Measurements from ENCODE around the gene CLIC3.

The CLIC3 gene

GRCh38 chr9:136960212-136960937 lies 36.0 kb downstream of the CLIC3 start:
- H3K27ac ChIP-seq, result no peak overlapping the region
- no peak for TF ChIP-seq FOXP2 (optimal IDR thresholded peaks at IDR 0.05; ENCODE audit: control extremely low read depth, extremely low read length, insufficient read depth)
- TF ChIP-seq EZH2 (IDR thresholded peaks at IDR 0.05), result no peak
- TF ChIP-seq POLR2AphosphoS5 (IDR thresholded peaks at IDR 0.05; ENCODE audit: borderline replicate concordance, low read depth, low read length), result no peak
- H3K9ac ChIP-seq (ENCODE audit: insufficient read length), result no peak overlapping the region
- no peak for DNase-seq (ENCODE audit: low read depth, low spot score)
- no peaks in the 10 kb centered on the region for H3K9me3 ChIP-seq (ENCODE audit: low read depth, low read length)
- no peak overlapping the region for H3K4me3 ChIP-seq
- no peaks in the 10 kb centered on the region for H3K36me3 ChIP-seq (ENCODE audit: insufficient read depth, low read length)

- DNase-seq (ENCODE audit: low read depth, low spot score), result no peak
- TF ChIP-seq EZH2 (IDR thresholded peaks at IDR 0.05) (no peak), FOXP2 (optimal IDR thresholded peaks at IDR 0.05; ENCODE audit: control extremely low read depth, extremely low read length, insufficient read depth) (no peak), POLR2AphosphoS5 (IDR thresholded peaks at IDR 0.05; ENCODE audit: borderline replicate concordance, low read depth, low read length) (no peak)
- H3K36me3 ChIP-seq (ENCODE audit: insufficient read depth, low read length), result no peaks in the 10 kb centered on the region
- no peaks in the 10 kb centered on the region for H3K9me3 ChIP-seq (ENCODE audit: low read depth, low read length)
- H3K27ac ChIP-seq, result no peak overlapping the region
- no peak overlapping the region for H3K9ac ChIP-seq (ENCODE audit: insufficient read length)
- no peak overlapping the region for H3K4me3 ChIP-seq
Observed at GRCh38 chr9:136958898-136959850, 37.2 kb downstream of the CLIC3 start.

DNA sequence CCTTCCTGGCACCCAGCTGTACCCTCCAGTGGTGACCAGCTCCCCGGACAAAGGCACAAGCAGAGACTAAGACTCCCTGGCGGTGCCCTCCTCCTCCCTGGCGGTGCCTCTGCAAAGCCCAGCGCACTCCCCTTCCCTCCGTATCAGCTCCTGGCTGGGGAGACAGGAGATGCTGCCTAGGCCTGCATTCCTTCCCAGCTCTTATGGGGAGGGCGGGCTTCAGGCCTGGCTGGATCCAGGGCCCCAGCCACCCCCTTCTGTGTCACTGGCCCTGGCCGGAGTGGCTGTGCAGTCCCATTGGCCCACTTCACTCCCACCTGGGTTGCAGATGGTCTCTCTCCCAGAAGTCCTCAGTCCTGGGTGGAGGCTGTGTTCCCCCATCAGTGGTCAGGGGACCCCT lies 37.9 kb downstream of the CLIC3 start:
- no peak overlapping the region for H3K9ac ChIP-seq (ENCODE audit: insufficient read length)
- H3K9me3 ChIP-seq (ENCODE audit: low read depth, low read length), result no peaks in the 10 kb centered on the region

DNA sequence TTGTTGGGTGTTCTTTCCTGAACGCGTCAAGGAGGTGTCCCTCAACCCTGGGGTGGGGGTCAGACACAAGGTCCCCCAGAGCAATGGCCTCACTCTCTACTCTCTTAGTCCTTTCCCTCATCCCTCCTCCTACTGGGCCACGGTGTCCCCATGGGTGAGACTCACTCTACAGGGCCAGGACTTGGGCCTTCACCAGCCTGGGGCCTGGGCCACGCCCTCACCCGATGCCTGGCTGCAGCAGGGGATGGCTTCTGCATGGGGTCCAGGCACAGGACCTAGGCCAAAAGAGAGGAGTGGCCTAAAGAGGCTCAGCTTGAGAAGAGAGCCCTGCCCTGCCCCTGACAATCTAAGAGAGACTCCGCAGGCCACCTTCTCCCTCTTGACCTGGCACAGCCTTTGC lies 38.5 kb downstream of the CLIC3 start:
- no peak overlapping the region for H3K9ac ChIP-seq (ENCODE audit: insufficient read length)
- H3K4me3 ChIP-seq, result no peak overlapping the region
- no peaks in the 10 kb centered on the region for H3K9me3 ChIP-seq (ENCODE audit: low read depth, low read length)
- TF ChIP-seq POLR2AphosphoS5 (IDR thresholded peaks at IDR 0.05; ENCODE audit: borderline replicate concordance, low read depth, low read length) (no peak), EZH2 (IDR thresholded peaks at IDR 0.05) (no peak), FOXP2 (optimal IDR thresholded peaks at IDR 0.05; ENCODE audit: control extremely low read depth, extremely low read length, insufficient read depth) (no peak)
- no peak overlapping the region for H3K27ac ChIP-seq
- H3K36me3 ChIP-seq (ENCODE audit: insufficient read depth, low read length), result no peaks in the 10 kb centered on the region
- DNase-seq (ENCODE audit: low read depth, low spot score), result no peak

More for the DNA sequence above, 37.9 kb downstream of the CLIC3 start:
- no peak overlapping the region for H3K27ac ChIP-seq
- H3K36me3 ChIP-seq (ENCODE audit: insufficient read depth, low read length), result no peaks in the 10 kb centered on the region
- no peak for TF ChIP-seq FOXP2 (optimal IDR thresholded peaks at IDR 0.05; ENCODE audit: control extremely low read depth, extremely low read length, insufficient read depth)
- TF ChIP-seq POLR2AphosphoS5 (IDR thresholded peaks at IDR 0.05; ENCODE audit: borderline replicate concordance, low read depth, low read length), result no peak
- TF ChIP-seq EZH2 (IDR thresholded peaks at IDR 0.05), result no peak
- no peak overlapping the region for H3K4me3 ChIP-seq
- no peak for DNase-seq (ENCODE audit: low read depth, low spot score)

DNA sequence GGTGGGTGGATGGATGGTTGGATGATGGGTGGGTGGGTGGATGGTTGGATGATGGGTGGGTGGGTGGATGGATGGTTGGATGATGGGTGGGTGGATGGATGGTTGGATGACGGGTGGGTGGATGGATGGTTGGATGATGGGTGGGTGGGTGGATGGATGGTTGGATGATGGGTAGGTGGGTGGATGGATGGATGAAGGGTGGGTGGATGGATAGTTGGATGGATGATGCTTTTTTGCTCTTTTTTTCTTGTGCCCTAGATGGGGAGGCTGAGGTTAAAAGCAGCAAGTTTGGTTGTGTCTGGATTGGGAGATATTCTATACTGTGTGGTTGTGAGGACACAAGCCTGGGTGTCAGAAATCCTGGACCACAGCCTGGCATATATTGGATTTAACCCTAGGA lies 38.9 kb downstream of the CLIC3 start:
- no peak overlapping the region for H3K27ac ChIP-seq
- H3K9me3 ChIP-seq (ENCODE audit: low read depth, low read length), result no peaks in the 10 kb centered on the region
- no peak overlapping the region for H3K4me3 ChIP-seq
- no peak overlapping the region for H3K9ac ChIP-seq (ENCODE audit: insufficient read length)
- TF ChIP-seq POLR2AphosphoS5 (IDR thresholded peaks at IDR 0.05; ENCODE audit: borderline replicate concordance, low read depth, low read length) (no peak), EZH2 (IDR thresholded peaks at IDR 0.05) (no peak), FOXP2 (optimal IDR thresholded peaks at IDR 0.05; ENCODE audit: control extremely low read depth, extremely low read length, insufficient read depth) (no peak)
- H3K36me3 ChIP-seq (ENCODE audit: insufficient read depth, low read length), result no peaks in the 10 kb centered on the region
- no peak for DNase-seq (ENCODE audit: low read depth, low spot score)

- Histone ChIP-seq H3K4me3 (no peak overlapping the region), H3K9ac (ENCODE audit: insufficient read length) (no peak overlapping the region), H3K27ac (no peak overlapping the region), H3K36me3 (ENCODE audit: insufficient read depth, low read length) (no peaks in the 10 kb centered on the region), H3K9me3 (ENCODE audit: low read depth, low read length) (no peaks in the 10 kb centered on the region)
- no peak for DNase-seq (ENCODE audit: low read depth, low spot score)
- no peak for TF ChIP-seq POLR2AphosphoS5 (IDR thresholded peaks at IDR 0.05; ENCODE audit: borderline replicate concordance, low read depth, low read length)
Observed at GRCh38 chr9:136956604-136957003, 39.8 kb downstream of the CLIC3 start.

- Histone ChIP-seq H3K27ac (no peak overlapping the region), H3K4me3 (no peak overlapping the region), H3K9me3 (ENCODE audit: low read depth, low read length) (no peaks in the 10 kb centered on the region), H3K36me3 (ENCODE audit: insufficient read depth, low read length) (no peaks in the 10 kb centered on the region), H3K9ac (ENCODE audit: insufficient read length) (no peak overlapping the region)
- DNase-seq (ENCODE audit: low read depth, low spot score), result no peak
- TF ChIP-seq EZH2 (IDR thresholded peaks at IDR 0.05) (no peak), POLR2AphosphoS5 (IDR thresholded peaks at IDR 0.05; ENCODE audit: borderline replicate concordance, low read depth, low read length) (no peak), FOXP2 (optimal IDR thresholded peaks at IDR 0.05; ENCODE audit: control extremely low read depth, extremely low read length, insufficient read depth) (no peak)
Observed at GRCh38 chr9:136955943-136956335, 40.4 kb downstream of the CLIC3 start.

GRCh38 chr9:136955202-136955942 lies 41.0 kb downstream of the CLIC3 start:
- Histone ChIP-seq H3K36me3 (ENCODE audit: insufficient read depth, low read length) (no peaks in the 10 kb centered on the region), H3K4me3 (no peak overlapping the region), H3K9ac (ENCODE audit: insufficient read length) (no peak overlapping the region), H3K9me3 (ENCODE audit: low read depth, low read length) (no peaks in the 10 kb centered on the region), H3K27ac (no peak overlapping the region)
- DNase-seq (ENCODE audit: low read depth, low spot score), result no peak
- TF ChIP-seq FOXP2 (optimal IDR thresholded peaks at IDR 0.05; ENCODE audit: control extremely low read depth, extremely low read length, insufficient read depth) (no peak), POLR2AphosphoS5 (IDR thresholded peaks at IDR 0.05; ENCODE audit: borderline replicate concordance, low read depth, low read length) (no peak), EZH2 (IDR thresholded peaks at IDR 0.05) (no peak)

Measured in SK-N-MC (cell line).